C4-2B (cell line): ENCODE measurements around the gene TRIO.

Source experiments
- H3K27ac ChIP-seq: fragments of 450-650 bp; 2 replicates; pipeline ENCODE4 v1.5.1; 2017
- CTCF ChIP-seq: fragments of 450-650 bp; conservative IDR thresholded peaks from 2 replicates; pipeline ENCODE4 v1.5.1; 2017; ENCODE audit warnings: mild to moderate bottlenecking
- ZFX ChIP-seq: fragments of 450-650 bp; IDR thresholded peaks from 2 replicates; pipeline ENCODE4 v1.6.1; 2017

TRIO gene

GRCh38 chr5:14171046-14171445 lies 27.9 kb downstream of the TRIO start:
- no peak overlapping the region for H3K27ac ChIP-seq
- TF ChIP-seq CTCF (no peak), ZFX (no peak)

- TF ChIP-seq ZFX (no peak), CTCF (no peak)
- H3K27ac ChIP-seq, result no peak overlapping the region
Measured at GRCh38 chr5:14171621-14172020, 28.5 kb downstream of the TRIO start.

- H3K27ac ChIP-seq, result no peak overlapping the region
- no peak for TF ChIP-seq ZFX
- no peak for TF ChIP-seq CTCF
Measured at GRCh38 chr5:14172149-14172795, 29.1 kb downstream of the TRIO start.

GRCh38 chr5:14173377-14174229 lies 30.5 kb downstream of the TRIO start:
- no peak overlapping the region for H3K27ac ChIP-seq
- TF ChIP-seq ZFX (no peak), CTCF (no peak)

- no peak for TF ChIP-seq CTCF
- TF ChIP-seq ZFX, result no peak
- no peak overlapping the region for H3K27ac ChIP-seq
Measured at GRCh38 chr5:14174230-14174636, 31.1 kb downstream of the TRIO start.

- TF ChIP-seq CTCF (no peak), ZFX (no peak)
- H3K27ac ChIP-seq, result no peak overlapping the region
Measured at GRCh38 chr5:14175381-14175780, 32.2 kb downstream of the TRIO start.

GRCh38 chr5:14176888-14177287 lies 33.7 kb downstream of the TRIO start:
- TF ChIP-seq CTCF, result no peak
- H3K27ac ChIP-seq, result no peak overlapping the region
